ENCODE measurements around the gene ANKLE1.

The ANKLE1 gene

GRCh38 chr19:17325133-17325532 is 43.4 kb downstream of the ANKLE1 start:
- H3K4me1 ChIP-seq (ENCODE audit: insufficient read depth, low read length): no peaks in the 10 kb centered on the region
- peaks cover 58% of the 10 kb centered on the region for H3K36me3 ChIP-seq (ENCODE audit: insufficient read depth, low read length)
- H2AFZ ChIP-seq (ENCODE audit: low read depth, low read length): no peak overlapping the region
- H3K9me3 ChIP-seq (ENCODE audit: low read length): no peaks in the 10 kb centered on the region
- no peaks in the 10 kb centered on the region for H3K27me3 ChIP-seq (ENCODE audit: insufficient read depth, low read length)
- no peak overlapping the region for H3K4me3 ChIP-seq (ENCODE audit: low read length)

- Histone ChIP-seq H3K27me3 (ENCODE audit: insufficient read depth, low read length) (no peaks in the 10 kb centered on the region), H3K36me3 (ENCODE audit: insufficient read depth, low read length) (peaks cover 61% of the 10 kb centered on the region), H3K9me3 (ENCODE audit: low read length) (no peaks in the 10 kb centered on the region), H3K4me1 (ENCODE audit: insufficient read depth, low read length) (no peaks in the 10 kb centered on the region), H3K4me3 (ENCODE audit: low read length) (no peak overlapping the region), H2AFZ (ENCODE audit: low read depth, low read length) (no peak overlapping the region)
Observed at GRCh38 chr19:17325881-17326594, 44.3 kb downstream of the ANKLE1 start.

- no peaks in the 10 kb centered on the region for H3K4me1 ChIP-seq (ENCODE audit: insufficient read depth, low read length)
- H3K27me3 ChIP-seq (ENCODE audit: insufficient read depth, low read length): no peaks in the 10 kb centered on the region
- H3K36me3 ChIP-seq (ENCODE audit: insufficient read depth, low read length): peaks cover 62% of the 10 kb centered on the region
- no peak overlapping the region for H2AFZ ChIP-seq (ENCODE audit: low read depth, low read length)
- no peaks in the 10 kb centered on the region for H3K9me3 ChIP-seq (ENCODE audit: low read length)
- H3K4me3 ChIP-seq (ENCODE audit: low read length): no peak overlapping the region
Observed at GRCh38 chr19:17326595-17326966, 44.9 kb downstream of the ANKLE1 start.

- Histone ChIP-seq H3K27me3 (ENCODE audit: insufficient read depth, low read length) (no peaks in the 10 kb centered on the region), H3K9me3 (ENCODE audit: low read length) (no peaks in the 10 kb centered on the region), H3K36me3 (ENCODE audit: insufficient read depth, low read length) (peaks cover 56% of the 10 kb centered on the region), H3K4me1 (ENCODE audit: insufficient read depth, low read length) (no peaks in the 10 kb centered on the region), H2AFZ (ENCODE audit: low read depth, low read length) (no peak overlapping the region), H3K4me3 (ENCODE audit: low read length) (no peak overlapping the region)
Observed at GRCh38 chr19:17327068-17327653, 45.5 kb downstream of the ANKLE1 start.

- no peaks in the 10 kb centered on the region for H3K4me1 ChIP-seq (ENCODE audit: insufficient read depth, low read length)
- H3K4me3 ChIP-seq (ENCODE audit: low read length): no peak overlapping the region
- H3K36me3 ChIP-seq (ENCODE audit: insufficient read depth, low read length): peaks cover 60% of the 10 kb centered on the region
- H2AFZ ChIP-seq (ENCODE audit: low read depth, low read length): no peak overlapping the region
- no peaks in the 10 kb centered on the region for H3K9me3 ChIP-seq (ENCODE audit: low read length)
- no peaks in the 10 kb centered on the region for H3K27me3 ChIP-seq (ENCODE audit: insufficient read depth, low read length)
Observed at GRCh38 chr19:17327654-17328516, 46.2 kb downstream of the ANKLE1 start.

- H3K9me3 ChIP-seq (ENCODE audit: low read length): no peaks in the 10 kb centered on the region
- no peak overlapping the region for H3K4me3 ChIP-seq (ENCODE audit: low read length)
- H3K27me3 ChIP-seq (ENCODE audit: insufficient read depth, low read length): no peaks in the 10 kb centered on the region
- peaks cover 2% of the 10 kb centered on the region for H3K4me1 ChIP-seq (ENCODE audit: insufficient read depth, low read length)
- H2AFZ ChIP-seq (ENCODE audit: low read depth, low read length): no peak overlapping the region
- peaks cover 64% of the 10 kb centered on the region for H3K36me3 ChIP-seq (ENCODE audit: insufficient read depth, low read length)
Observed at GRCh38 chr19:17328517-17329365, 47.0 kb downstream of the ANKLE1 start.

GRCh38 chr19:17329366-17330261 is 47.9 kb downstream of the ANKLE1 start:
- Histone ChIP-seq H3K9me3 (ENCODE audit: low read length) (no peaks in the 10 kb centered on the region), H3K27me3 (ENCODE audit: insufficient read depth, low read length) (no peaks in the 10 kb centered on the region), H3K4me1 (ENCODE audit: insufficient read depth, low read length) (peaks cover 3% of the 10 kb centered on the region), H2AFZ (ENCODE audit: low read depth, low read length) (no peak overlapping the region), H3K4me3 (ENCODE audit: low read length) (no peak overlapping the region), H3K36me3 (ENCODE audit: insufficient read depth, low read length) (peaks cover 58% of the 10 kb centered on the region)

GRCh38 chr19:17330262-17331044 is 48.8 kb downstream of the ANKLE1 start:
- Histone ChIP-seq H3K4me1 (ENCODE audit: insufficient read depth, low read length) (peaks cover 8% of the 10 kb centered on the region), H2AFZ (ENCODE audit: low read depth, low read length) (no peak overlapping the region), H3K27me3 (ENCODE audit: insufficient read depth, low read length) (no peaks in the 10 kb centered on the region), H3K36me3 (ENCODE audit: insufficient read depth, low read length) (peaks cover 50% of the 10 kb centered on the region), H3K4me3 (ENCODE audit: low read length) (no peak overlapping the region), H3K9me3 (ENCODE audit: low read length) (no peaks in the 10 kb centered on the region)

GRCh38 chr19:17331045-17331558 is 49.4 kb downstream of the ANKLE1 start:
- Histone ChIP-seq H3K36me3 (ENCODE audit: insufficient read depth, low read length) (peaks cover 45% of the 10 kb centered on the region), H3K9me3 (ENCODE audit: low read length) (no peaks in the 10 kb centered on the region), H3K4me1 (ENCODE audit: insufficient read depth, low read length) (peaks cover 8% of the 10 kb centered on the region), H3K27me3 (ENCODE audit: insufficient read depth, low read length) (no peaks in the 10 kb centered on the region), H3K4me3 (ENCODE audit: low read length) (no peak overlapping the region), H2AFZ (ENCODE audit: low read depth, low read length) (no peak overlapping the region)

GRCh38 chr19:17332360-17332676 is 50.6 kb downstream of the ANKLE1 start:
- H3K4me3 ChIP-seq (ENCODE audit: low read length): no peak overlapping the region
- H3K4me1 ChIP-seq (ENCODE audit: insufficient read depth, low read length): peaks cover 8% of the 10 kb centered on the region
- H3K27me3 ChIP-seq (ENCODE audit: insufficient read depth, low read length): no peaks in the 10 kb centered on the region
- H3K36me3 ChIP-seq (ENCODE audit: insufficient read depth, low read length): peaks cover 37% of the 10 kb centered on the region
- H3K9me3 ChIP-seq (ENCODE audit: low read length): no peaks in the 10 kb centered on the region
- no peak overlapping the region for H2AFZ ChIP-seq (ENCODE audit: low read depth, low read length)

GRCh38 chr19:17332677-17333581 is 51.2 kb downstream of the ANKLE1 start:
- Histone ChIP-seq H3K27me3 (ENCODE audit: insufficient read depth, low read length) (no peaks in the 10 kb centered on the region), H2AFZ (ENCODE audit: low read depth, low read length) (no peak overlapping the region), H3K9me3 (ENCODE audit: low read length) (no peaks in the 10 kb centered on the region), H3K36me3 (ENCODE audit: insufficient read depth, low read length) (peaks cover 31% of the 10 kb centered on the region), H3K4me3 (ENCODE audit: low read length) (no peak overlapping the region), H3K4me1 (ENCODE audit: insufficient read depth, low read length) (peaks cover 11% of the 10 kb centered on the region)
